Measurements from ENCODE around the gene EPSTI1.

DNA sequence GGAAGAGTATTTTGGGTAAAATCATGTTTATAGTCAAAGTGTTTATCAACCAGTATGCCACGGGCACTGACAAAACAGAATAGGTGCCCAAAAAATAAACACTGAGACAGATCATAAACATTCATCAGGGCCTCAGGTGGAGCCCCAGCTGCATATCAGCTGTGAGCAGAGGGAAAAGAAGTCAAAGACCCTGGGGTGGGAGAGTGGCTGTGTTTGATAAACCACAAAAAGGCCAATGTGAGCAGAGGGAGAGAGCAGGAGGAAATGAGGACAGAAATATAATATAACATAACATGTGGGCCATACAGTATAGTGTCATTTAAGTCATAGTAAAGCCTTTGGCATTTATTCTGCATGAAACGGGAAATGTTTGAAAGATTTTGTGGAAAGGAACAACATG, 10.0 kb upstream of the EPSTI1 start:
- TF ChIP-seq, protein P1, sequence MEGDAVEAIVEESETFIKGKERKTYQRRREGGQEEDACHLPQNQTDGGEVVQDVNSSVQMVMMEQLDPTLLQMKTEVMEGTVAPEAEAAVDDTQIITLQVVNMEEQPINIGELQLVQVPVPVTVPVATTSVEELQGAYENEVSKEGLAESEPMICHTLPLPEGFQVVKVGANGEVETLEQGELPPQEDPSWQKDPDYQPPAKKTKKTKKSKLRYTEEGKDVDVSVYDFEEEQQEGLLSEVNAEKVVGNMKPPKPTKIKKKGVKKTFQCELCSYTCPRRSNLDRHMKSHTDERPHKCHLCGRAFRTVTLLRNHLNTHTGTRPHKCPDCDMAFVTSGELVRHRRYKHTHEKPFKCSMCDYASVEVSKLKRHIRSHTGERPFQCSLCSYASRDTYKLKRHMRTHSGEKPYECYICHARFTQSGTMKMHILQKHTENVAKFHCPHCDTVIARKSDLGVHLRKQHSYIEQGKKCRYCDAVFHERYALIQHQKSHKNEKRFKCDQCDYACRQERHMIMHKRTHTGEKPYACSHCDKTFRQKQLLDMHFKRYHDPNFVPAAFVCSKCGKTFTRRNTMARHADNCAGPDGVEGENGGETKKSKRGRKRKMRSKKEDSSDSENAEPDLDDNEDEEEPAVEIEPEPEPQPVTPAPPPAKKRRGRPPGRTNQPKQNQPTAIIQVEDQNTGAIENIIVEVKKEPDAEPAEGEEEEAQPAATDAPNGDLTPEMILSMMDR (IDR thresholded peaks at IDR 0.05): no peak
- no peak for TF ChIP-seq POLR2A (IDR thresholded peaks at IDR 0.05)

Data from right lobe of liver (tissue), 4 donors.